Calu3 (cell line): ENCODE data around the gene XPO1. TPM values are rescaled to one million over a fixed set of nuclear protein-coding genes. Genes with fewer than 3 reads are reported as not detected.

Experiments
- BruUV-seq: library from RNA; stranded (reverse); fragments of 400-500 nt; replicated peaks from 2 replicates; lab custom pipeline; 2021; lab: Mats Ljungman, UMichigan
- CTCF ChIA-PET: fragments of 300-600 bp; sonication (Branson Sonifier 250); formaldehyde crosslinking; loops from one replicate; lab custom pipeline; 2022; ENCODE audit warnings: antibody characterized with exemption; lab: Charles Lee
- DNase-seq: peaks from one replicate; pipeline ENCODE4 v3.0.0; 2022
- H3K27ac Mint-ChIP-seq: one replicate; pipeline ENCODE4 v1.8.0; 2022; ENCODE audit warnings: mixed read lengths; ENCODE audit not compliant: unreplicated experiment
- H3K27me3 Mint-ChIP-seq: one replicate; pipeline ENCODE4 v1.8.0; 2022; ENCODE audit warnings: mixed read lengths; ENCODE audit not compliant: unreplicated experiment
- H3K36me3 Mint-ChIP-seq: one replicate; pipeline ENCODE4 v1.8.0; 2022; ENCODE audit warnings: mild to moderate bottlenecking, moderate library complexity, mixed read lengths; ENCODE audit not compliant: insufficient read depth, unreplicated experiment
- H3K4me1 Mint-ChIP-seq: one replicate; pipeline ENCODE4 v1.8.0; 2022; ENCODE audit warnings: mild to moderate bottlenecking, low read depth, mixed read lengths; ENCODE audit not compliant: unreplicated experiment
- H3K4me3 Mint-ChIP-seq: one replicate; pipeline ENCODE4 v1.8.0; 2022; ENCODE audit warnings: mild to moderate bottlenecking, low read depth, moderate library complexity, mixed read lengths; ENCODE audit not compliant: unreplicated experiment
- H3K9me3 Mint-ChIP-seq: one replicate; pipeline ENCODE4 v1.8.0; 2022; ENCODE audit warnings: low read depth, mixed read lengths; ENCODE audit not compliant: unreplicated experiment
- CTCF ChIP-seq: fragments of 200-600 bp; IDR thresholded peaks from one replicate; pipeline ENCODE4 v1.8.0; 2022; ENCODE audit warnings: antibody characterized with exemption; ENCODE audit not compliant: unreplicated experiment
- intact Hi-C: fragments of 100-400 bp; cut with micrococcal nuclease; formaldehyde crosslinking; loops from one replicate; pipeline ENCODE4 v1.10.0; 2022; ENCODE audit not compliant: unreplicated experiment
- total RNA-seq: library from RNA; stranded (reverse); gene quantifications from 2 replicates; pipeline ENCODE4 v1.2.3, GENCODE V29; 2022

XPO1 gene
- total RNA-seq, 1 experiment from 2014 or later, result 214 TPM

- no peaks in the 10 kb centered on the region for H3K36me3 Mint-ChIP-seq
- no peaks in the 10 kb centered on the region for H3K27me3 Mint-ChIP-seq
- H3K27ac Mint-ChIP-seq, result no peak overlapping the region
- H3K4me1 Mint-ChIP-seq, result no peaks in the 10 kb centered on the region
- CTCF ChIA-PET, result no interaction called here
- intact Hi-C loops, result no loop called here
- H3K4me3 Mint-ChIP-seq, result no peak overlapping the region
- no peak for TF ChIP-seq CTCF
- BruUV-seq, result no TSS peak
- H3K9me3 Mint-ChIP-seq, result no peaks in the 10 kb centered on the region
- DNase-seq, result no peak
Observed at GRCh38 chr2:61557381-61557780, 19.2 kb upstream of the XPO1 start.

- TF ChIP-seq CTCF, result no peak
- intact Hi-C loops, result no loop called here
- no peak overlapping the region for H3K27ac Mint-ChIP-seq
Observed at GRCh38 chr2:61554604-61555003, 16.4 kb upstream of the XPO1 start.

GRCh38 chr2:61550375-61551209, 12.4 kb upstream of the XPO1 start:
- no peaks in the 10 kb centered on the region for H3K27me3 Mint-ChIP-seq
- H3K9me3 Mint-ChIP-seq, result no peaks in the 10 kb centered on the region
- H3K4me3 Mint-ChIP-seq, result no peak overlapping the region
- H3K36me3 Mint-ChIP-seq, result no peaks in the 10 kb centered on the region
- no peaks in the 10 kb centered on the region for H3K4me1 Mint-ChIP-seq
- no peak for TF ChIP-seq CTCF
- no peak for DNase-seq
- no TSS peak for BruUV-seq
- CTCF ChIA-PET, result no interaction called here
- intact Hi-C loops, result no loop called here
- H3K27ac Mint-ChIP-seq, result no peak overlapping the region

More at GRCh38 chr2:61554604-61555003, 16.4 kb upstream of the XPO1 start:
- Mint-ChIP-seq H3K4me1 (no peaks in the 10 kb centered on the region), H3K36me3 (no peaks in the 10 kb centered on the region), H3K9me3 (no peaks in the 10 kb centered on the region), H3K27me3 (no peaks in the 10 kb centered on the region), H3K4me3 (no peak overlapping the region)
- DNase-seq, result no peak
- no TSS peak for BruUV-seq
- CTCF ChIA-PET, result interaction anchor here (0.5 kb wide), 1 partner anchor 69 kb away, joined by 3 read pairs; no protein-coding TSS in a partner anchor

GRCh38 chr2:61549546-61549945, 11.4 kb upstream of the XPO1 start:
- no peaks in the 10 kb centered on the region for H3K27me3 Mint-ChIP-seq
- no peaks in the 10 kb centered on the region for H3K9me3 Mint-ChIP-seq
- DNase-seq, result no peak
- no peaks in the 10 kb centered on the region for H3K36me3 Mint-ChIP-seq
- BruUV-seq, result no TSS peak
- intact Hi-C loops, result no loop called here
- no peak overlapping the region for H3K27ac Mint-ChIP-seq
- CTCF ChIA-PET, result interaction anchor here (0.7 kb wide), 2 partner anchors 22 to 269 kb away, joined by 3 to 5 read pairs; no protein-coding TSS in a partner anchor
- no peak overlapping the region for H3K4me3 Mint-ChIP-seq
- H3K4me1 Mint-ChIP-seq, result no peaks in the 10 kb centered on the region
- TF ChIP-seq CTCF, result no peak
